HepG2 (cell line): ENCODE measurements around the gene THRA. TPM values are rescaled to one million over a fixed set of nuclear protein-coding genes. Genes with fewer than 3 reads are reported as not detected.
A peak's percentile ranks its signal among the peaks of the same experiment; 100 is the strongest.

Source experiments
- ATF7-NPFF ChIP-seq: sonication (generic); formaldehyde crosslinking; IDR thresholded peaks from 2 replicates; pipeline ENCODE4 v1.8.1; 2023; ENCODE audit warnings: mild to moderate bottlenecking, low read depth, missing genetic modification reagents, moderate library complexity
- CENPX ChIP-seq: sonication (generic); formaldehyde crosslinking; IDR thresholded peaks from 2 replicates; pipeline ENCODE4 v1.9.0; 2021; ENCODE audit warnings: mild to moderate bottlenecking, missing genetic modification reagents, moderate library complexity
- FOXO1 ChIP-seq: sonication (generic); formaldehyde crosslinking; IDR thresholded peaks from 2 replicates; pipeline ENCODE4 v1.4.0; 2020; ENCODE audit warnings: missing genetic modification reagents
- FUBP1 ChIP-seq: sonication (generic); formaldehyde crosslinking; IDR thresholded peaks from 2 replicates; pipeline ENCODE4 v1.5.1; 2020; ENCODE audit warnings: missing genetic modification reagents, mild to moderate bottlenecking, borderline replicate concordance
- IKZF4 ChIP-seq: sonication (generic); formaldehyde crosslinking; IDR thresholded peaks from 2 replicates; pipeline ENCODE4 v1.5.1; 2020; ENCODE audit warnings: borderline replicate concordance, mild to moderate bottlenecking, low read depth, missing genetic modification reagents; ENCODE audit errors: not compliant biosample characterization
- KDM2A ChIP-seq: sonication (generic); formaldehyde crosslinking; IDR thresholded peaks from 2 replicates; pipeline ENCODE4 v1.4.0; 2020; ENCODE audit warnings: low read depth, missing genetic modification reagents, borderline replicate concordance
- MTF2 ChIP-seq: sonication (generic); formaldehyde crosslinking; IDR thresholded peaks from 2 replicates; pipeline ENCODE4 v1.5.0; 2020; ENCODE audit warnings: missing genetic modification reagents, borderline replicate concordance
- MZF1 ChIP-seq: sonication (generic); formaldehyde crosslinking; IDR thresholded peaks from 2 replicates; pipeline ENCODE4 v1.8.1; 2023; ENCODE audit warnings: mild to moderate bottlenecking, missing genetic modification reagents, borderline replicate concordance
- NFYC ChIP-seq: IDR thresholded peaks from 2 replicates; pipeline ENCODE4 v1.6.1; 2016; ENCODE audit warnings: missing genetic modification reagents, missing compliant biosample characterization
- PPARG ChIP-seq: conservative IDR thresholded peaks from 2 replicates; pipeline ENCODE4 v1.6.1; 2016; ENCODE audit warnings: missing biosample characterization, missing genetic modification reagents
- RFXAP ChIP-seq: sonication (generic); formaldehyde crosslinking; IDR thresholded peaks from 2 replicates; pipeline ENCODE4 v1.4.0; 2020; ENCODE audit warnings: missing genetic modification reagents, borderline replicate concordance
- SATB2 ChIP-seq: sonication (generic); formaldehyde crosslinking; IDR thresholded peaks from 2 replicates; pipeline ENCODE4 v1.5.0; 2020; ENCODE audit warnings: missing genetic modification reagents
- SOX5 ChIP-seq: IDR thresholded peaks from 2 replicates; pipeline ENCODE4 v1.6.1; 2016; ENCODE audit warnings: borderline replicate concordance
- SRSF4 ChIP-seq: fragments of 200-400 bp; formaldehyde crosslinking; IDR thresholded peaks from one replicate; pipeline ENCODE4 v1.6.1; 2018; ENCODE audit warnings: mild to moderate bottlenecking, low read depth, low read length, moderate library complexity; ENCODE audit not compliant: poor library complexity, severe bottlenecking
- TEF ChIP-seq: sonication (generic); formaldehyde crosslinking; IDR thresholded peaks from 2 replicates; pipeline ENCODE4 v1.5.0; 2020; ENCODE audit warnings: missing genetic modification reagents
- ZBTB3 ChIP-seq: sonication (generic); formaldehyde crosslinking; IDR thresholded peaks from 2 replicates; pipeline ENCODE4 v1.4.0; 2020; ENCODE audit warnings: low read depth, mild to moderate bottlenecking, moderate library complexity, missing genetic modification reagents, borderline replicate concordance
- ZMAT5 ChIP-seq: sonication (generic); formaldehyde crosslinking; IDR thresholded peaks from 2 replicates; pipeline ENCODE4 v1.5.0; 2020; ENCODE audit warnings: mild to moderate bottlenecking, low read depth, missing genetic modification reagents, borderline replicate concordance
- ZNF124 ChIP-seq: sonication (generic); formaldehyde crosslinking; IDR thresholded peaks from 2 replicates; pipeline ENCODE4 v1.4.0; 2020; ENCODE audit warnings: missing genetic modification reagents
- ZNF225 ChIP-seq: sonication (generic); formaldehyde crosslinking; IDR thresholded peaks from 2 replicates; pipeline ENCODE4 v1.4.0; 2020; ENCODE audit warnings: mild to moderate bottlenecking, missing genetic modification reagents
- ZNF383 ChIP-seq: sonication (generic); formaldehyde crosslinking; IDR thresholded peaks from 2 replicates; pipeline ENCODE4 v1.4.0; 2020; ENCODE audit warnings: missing genetic modification reagents, mild to moderate bottlenecking, borderline replicate concordance
- ZNF430 ChIP-seq: sonication (generic); formaldehyde crosslinking; IDR thresholded peaks from 2 replicates; pipeline ENCODE4 v1.9.0; 2021; ENCODE audit warnings: mild to moderate bottlenecking, missing genetic modification reagents
- ZNF513 ChIP-seq: sonication (generic); formaldehyde crosslinking; conservative IDR thresholded peaks from 2 replicates; pipeline ENCODE4 v1.5.0; 2020; ENCODE audit warnings: missing genetic modification reagents
- ZNF678 ChIP-seq: sonication (generic); formaldehyde crosslinking; IDR thresholded peaks from 2 replicates; pipeline ENCODE4 v1.4.0; 2020; ENCODE audit warnings: mild to moderate bottlenecking, missing genetic modification reagents
- ZNF766 ChIP-seq: sonication (generic); formaldehyde crosslinking; IDR thresholded peaks from 2 replicates; pipeline ENCODE4 v1.5.0; 2020; ENCODE audit warnings: missing genetic modification reagents, borderline replicate concordance
- ZNF839 ChIP-seq: sonication (generic); formaldehyde crosslinking; IDR thresholded peaks from 2 replicates; pipeline ENCODE4 v1.4.0; 2020; ENCODE audit warnings: missing genetic modification reagents, mild to moderate bottlenecking, borderline replicate concordance
- polyA plus RNA-seq, 8 experiments: library from polyadenylated mRNA; depleted of rRNA in 3 of 8; stranded (reverse) in 7 of 8; unstranded in 1 of 8; fragments of >200 nt; fragmentation: Illumina TruSeq in 4 of 8; extraction: Trizol in 4 of 8; gene quantifications; 2 replicates each; pipeline versions ENCODE4 v1.2.1 to v1.2.3, GENCODE V29; 2011 to 2016; ENCODE audit warnings: low read depth in 4 of 8, missing spikeins in 1 of 8, mixed read lengths in 1 of 8; ENCODE audit not compliant: insufficient read depth in 1 of 8
- total RNA-seq, 5 experiments: library from RNA; depleted of rRNA; stranded (reverse); fragments of >200 nt; fragmentation: Illumina TruSeq; extraction: Trizol; gene quantifications; 2 replicates each; pipeline ENCODE4 v1.2.3, GENCODE V29; 2016; ENCODE audit warnings: low read depth in 1 of 5

THRA gene
- total and polyA plus RNA-seq, 2 of the 13 experiments (the other 11 are each of a cell fraction or from before 2014, with no cell fraction given) = 8.0 to 9.9 TPM

- no peak for TF ChIP-seq ZNF513 (CRISPR knock-in tag)
- TF ChIP-seq TEF (CRISPR knock-in tag) = no peak
- peak; percentile 42 for TF ChIP-seq FOXO1 (CRISPR knock-in tag)
- peak; percentile 48; the same call in 1 of the 2 replicates for TF ChIP-seq ATF7-NPFF (CRISPR knock-in tag)
- TF ChIP-seq SRSF4 = no peak
- TF ChIP-seq ZNF766 (CRISPR knock-in tag) = 0 out of 2 replicates have a peak, but pooled peaks have one; percentile 55
- no peak for TF ChIP-seq ZMAT5 (CRISPR knock-in tag)
- no peak for TF ChIP-seq ZBTB3 (CRISPR knock-in tag)
- peak; percentile 46 for TF ChIP-seq PPARG (CRISPR knock-in tag)
- TF ChIP-seq SATB2 (CRISPR knock-in tag) = no peak
- no peak for TF ChIP-seq MTF2 (CRISPR knock-in tag)
- TF ChIP-seq ZNF839 = peak; percentile 66; the same call in 1 of the 2 replicates
- peak; percentile 58 for TF ChIP-seq SOX5 (CRISPR knock-in tag)
- no peak; the same call in 1 of the 2 replicates for TF ChIP-seq ZNF430 (CRISPR knock-in tag)
- TF ChIP-seq KDM2A (CRISPR knock-in tag) = no peak; the same call in 1 of the 2 replicates
- TF ChIP-seq RFXAP (CRISPR knock-in tag) = 0 out of 2 replicates have a peak, but pooled peaks have one; percentile 26
- TF ChIP-seq IKZF4 (CRISPR knock-in tag) = no peak
- TF ChIP-seq MZF1 (CRISPR knock-in tag) = no peak
- no peak for TF ChIP-seq ZNF678 (CRISPR knock-in tag)
- TF ChIP-seq ZNF383 (CRISPR knock-in tag) = no peak
- TF ChIP-seq CENPX (CRISPR knock-in tag) = no peak
- TF ChIP-seq FUBP1 (CRISPR knock-in tag) = peak; percentile 90; the same call in 1 of the 2 replicates
- TF ChIP-seq ZNF225 (CRISPR knock-in tag) = peak; percentile 15; the same call in 1 of the 2 replicates
- TF ChIP-seq ZNF124 (CRISPR knock-in tag) = 0 out of 2 replicates have a peak, but pooled peaks have one; percentile 63
- 0 out of 2 replicates have a peak, but pooled peaks have one; percentile 14 for TF ChIP-seq NFYC (CRISPR knock-in tag)
Measured at GRCh38 chr17:40111221-40112128, 48.7 kb downstream of the THRA start (continued).
